K562 (cell line): ENCODE data around the gene G6PC1. TPM values are rescaled to one million over a fixed set of nuclear protein-coding genes. Genes with fewer than 3 reads are reported as not detected.
"Not testable (repeated sequence)": the region's sequence is repeated elsewhere in the genome, so short reads cannot be mapped to it uniquely, and the experiment has no call there.

Experiments
- ATAC-seq: fragments of 200-7000 bp; cut with Tn5 transposase; 3 replicates; pipeline ENCODE4 v1.9.1; 2020; ENCODE audit warnings: moderate library complexity
- BruUV-seq: library from RNA; stranded (reverse); fragments of 400-500 nt; replicated peaks from 2 replicates; lab custom pipeline; 2021; lab: Mats Ljungman, UMichigan
- CTCF ChIA-PET: fragments of 300-600 bp; formaldehyde crosslinking; extraction: SDS; loops from one replicate; lab custom pipeline; 2021; ENCODE audit warnings: low intra/inter-chr PET ratio; lab: Yijun Ruan, JAX
- POLR2A ChIA-PET: fragments of 300-600, 350-650 bp; sonication (Branson Sonifier 250); formaldehyde crosslinking; extraction: SDS; loops from one replicate; lab custom pipeline; 2021; ENCODE audit warnings: antibody characterized with exemption, inconsistent platforms; lab: Yijun Ruan, JAX
- DNase-seq, 4 experiments: peaks; one replicate each; pipeline versions ENCODE4 v3.0.0 to v3.0.0-alpha.2; 2011 to 2018; ENCODE audit warnings: low spot score in 3 of 4, mixed read lengths in 3 of 4; ENCODE audit errors: extremely low read depth in 1 of 4
- FAIRE-seq: peaks from 2 replicates; lab custom pipeline; 2011; peaks lifted over from hg19 to GRCh38; lab: Jason Lieb, UNC
- H2AFZ ChIP-seq: 2 replicates; pipeline ENCODE4 v1.6.0; 2011; ENCODE audit warnings: low read depth, low read length, control low read depth, inconsistent platforms
- H3K27ac ChIP-seq: fragments of 200-600 bp; 3 replicates; pipeline ENCODE4 v1.8.0; 2011; ENCODE audit warnings: low read depth, mild to moderate bottlenecking, control low read depth, inconsistent platforms, low read length, moderate library complexity, mixed read lengths; ENCODE audit errors: extremely low read depth
- H3K27me3 ChIP-seq, 2 experiments: fragments of 300-600 bp in 1 of 2; 2 replicates in 1 of 2; 3 replicates in 1 of 2; pipeline versions ENCODE4 v1.6.0 to v1.8.0; 2011; ENCODE audit warnings: inconsistent platforms in 2 of 2, low read length in 2 of 2, mild to moderate bottlenecking in 1 of 2, mixed read lengths in 1 of 2, moderate library complexity in 1 of 2; ENCODE audit not compliant: control insufficient read depth in 2 of 2, insufficient read depth in 2 of 2
- H3K36me3 ChIP-seq: fragments of 300-600 bp; 3 replicates; pipeline ENCODE4 v1.8.0; 2011; ENCODE audit warnings: mild to moderate bottlenecking, low read length, inconsistent platforms; ENCODE audit not compliant: control insufficient read depth, insufficient read depth
- H3K4me1 ChIP-seq, 2 experiments: fragments of 200-600 bp in 1 of 2; replicated peaks in 1 of 2; 2 replicates in 1 of 2; 3 replicates in 1 of 2; pipeline versions ENCODE4 v1.5.1 to v1.8.0; 2011; ENCODE audit warnings: inconsistent platforms in 2 of 2, low read length in 2 of 2, mild to moderate bottlenecking in 1 of 2, mixed read lengths in 1 of 2, moderate library complexity in 1 of 2; ENCODE audit not compliant: control insufficient read depth in 2 of 2, insufficient read depth in 2 of 2
- H3K4me2 ChIP-seq: 2 replicates; pipeline ENCODE4 v1.6.1; 2011; ENCODE audit warnings: low read length, control low read depth, inconsistent platforms, mixed read lengths; ENCODE audit not compliant: insufficient read depth
- H3K4me3 ChIP-seq: fragments of 200-600 bp; sonication (generic), shearing (Covaris generic); 2 replicates; pipeline ENCODE4 v1.5.1; 2016; ENCODE audit warnings: control low read depth, inconsistent platforms
- H3K79me2 ChIP-seq: fragments of 200-600 bp; 3 replicates; pipeline ENCODE4 v1.8.0; 2011; ENCODE audit warnings: low read length, inconsistent platforms; ENCODE audit not compliant: control insufficient read depth, insufficient read depth
- H3K9ac ChIP-seq, 2 experiments: 2 replicates each; pipeline versions ENCODE4 v1.6.0 to v1.6.1; 2011; ENCODE audit warnings: low read depth in 2 of 2, low read length in 2 of 2, control low read depth in 1 of 2, inconsistent platforms in 1 of 2, mild to moderate bottlenecking in 1 of 2, mixed read lengths in 1 of 2; ENCODE audit not compliant: insufficient read depth in 1 of 2
- H3K9me1 ChIP-seq: one replicate; pipeline ENCODE4 v1.6.0; 2011; ENCODE audit warnings: inconsistent platforms, mild to moderate bottlenecking, low read length, moderate library complexity; ENCODE audit not compliant: control insufficient read depth, insufficient read depth
- H3K9me3 ChIP-seq: replicated peaks from 2 replicates; pipeline ENCODE4 v1.5.1; 2011; ENCODE audit warnings: low read depth, low read length, inconsistent platforms; ENCODE audit not compliant: control insufficient read depth, insufficient read depth
- H4K20me1 ChIP-seq: replicated peaks from 2 replicates; pipeline ENCODE4 v1.6.1; 2011; ENCODE audit warnings: low read length, inconsistent platforms, mixed read lengths; ENCODE audit not compliant: control insufficient read depth, insufficient read depth
- GTF2F1 ChIP-seq: IDR thresholded peaks from 2 replicates; pipeline ENCODE4 v1.6.1; 2011; ENCODE audit warnings: low read depth, low read length, improper control_type of control experiment
- ZNF175 ChIP-seq: fragments of 200-800 bp; sonication (Bioruptor generic); IDR thresholded peaks from 2 replicates; pipeline ENCODE4 v1.6.1; 2016; ENCODE audit warnings: low read depth, mild to moderate bottlenecking, missing genetic modification characterization, missing compliant biosample characterization
- ZNF274 ChIP-seq: IDR thresholded peaks from 2 replicates; pipeline ENCODE4 v1.6.1; 2011; ENCODE audit warnings: low read depth, mild to moderate bottlenecking, low read length, moderate library complexity, borderline replicate concordance
- ZNF644 ChIP-seq: fragments of 200-800 bp; sonication (Bioruptor generic); IDR thresholded peaks from 2 replicates; pipeline ENCODE4 v1.6.1; 2016; ENCODE audit warnings: low read depth, missing genetic modification characterization, missing compliant biosample characterization
- WGBS: fragments of 100-300 bp; shearing (Covaris generic); methylation state at CpG from one replicate; pipeline ENCODE4 v1.1.6; 2016; ENCODE audit warnings: low coverage, mixed read lengths; ENCODE audit not compliant: insufficient coverage; ENCODE audit errors: missing lambda C conversion rate; 5-methylcytosine and 5-hydroxymethylcytosine counted together
- in situ Hi-C: fragments of 300-500 bp; cut with MboI; formaldehyde crosslinking; loops from 4 replicates; pipeline ENCODE4 v1.15.0; 2018; ENCODE audit warnings: inconsistent platforms, mixed read lengths
- intact Hi-C: fragments of 100-400 bp; cut with micrococcal nuclease; formaldehyde crosslinking; loops from 2 replicates; pipeline ENCODE4 v1.14.2; 2022
- polyA plus RNA-seq, 8 experiments: library from polyadenylated mRNA; depleted of rRNA in 4 of 8; stranded (reverse) in 5 of 8; unstranded in 3 of 8; fragments of >200 nt; fragmentation: Nextera tagmentation in 2 of 8; fragmentation: Illumina TruSeq in 1 of 8; extraction: Ambion mirVana in 2 of 8; extraction: Trizol in 1 of 8; gene quantifications; 2 replicates each; pipeline versions ENCODE4 v1.2.1 to v1.2.3, GENCODE V29; 2011 to 2014; ENCODE audit warnings: inconsistent platforms in 1 of 8, missing spikeins in 1 of 8
- total RNA-seq, 7 experiments: library from RNA; depleted of rRNA in 6 of 7; stranded (reverse); fragments of >200 nt in 6 of 7; fragmentation: Illumina TruSeq in 2 of 7; extraction: Trizol in 2 of 7; gene quantifications; 2 replicates each; pipeline versions ENCODE4 v1.2.1 to v1.2.3, GENCODE V29; 2011 to 2021; ENCODE audit warnings: low replicate concordance in 1 of 7

G6PC1 gene
- total and polyA plus RNA-seq, 9 of the 15 experiments (the other 6 are each of a cell fraction or from before 2014, with no cell fraction given) = not detected

- no peak for TF ChIP-seq ZNF274
- no peak for TF ChIP-seq ZNF175 (CRISPR knock-in tag)
- no peak for TF ChIP-seq GTF2F1
- TF ChIP-seq ZNF644 (tag) = no peak
- TF ChIP-seq, all 486 proteins: peak for 0
These were observed 2.3 kb upstream of the G6PC1 start (continued) for GRCh38 chr17:42898147-42898811.

DNA sequence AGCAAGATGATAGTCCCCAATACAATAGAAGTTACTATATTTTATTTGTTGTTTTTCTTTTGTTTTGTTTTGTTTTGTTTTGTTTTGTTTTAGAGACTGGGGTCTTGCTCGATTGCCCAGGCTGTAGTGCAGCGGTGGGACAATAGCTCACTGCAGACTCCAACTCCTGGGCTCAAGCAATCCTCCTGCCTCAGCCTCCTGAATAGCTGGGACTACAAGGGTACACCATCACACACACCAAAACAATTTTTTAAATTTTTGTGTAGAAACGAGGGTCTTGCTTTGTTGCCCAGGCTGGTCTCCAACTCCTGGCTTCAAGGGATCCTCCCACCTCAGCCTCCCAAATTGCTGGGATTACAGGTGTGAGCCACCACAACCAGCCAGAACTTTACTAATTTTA, 618 bp upstream of the G6PC1 start:
- H3K4me3 ChIP-seq, H3K4me2 ChIP-seq, H3K9me3 ChIP-seq, H2AFZ ChIP-seq, BruUV-seq, POLR2A ChIA-PET, H3K9me1 ChIP-seq, in situ Hi-C loops, FAIRE-seq, H3K27ac ChIP-seq, H3K9ac ChIP-seq, H3K36me3 ChIP-seq, CTCF ChIA-PET, DNase-seq, H3K4me1 ChIP-seq, H3K79me2 ChIP-seq, H4K20me1 ChIP-seq, intact Hi-C loops, ATAC-seq: not testable (repeated sequence)
- peaks cover 15 to 36% of the 10 kb centered on the region in 2 experiments; a peak in 4 of 5 replicates for H3K27me3 ChIP-seq
- WGBS = 0% methylated on average over 3 of the region's 3 CpGs
